Body of pancreas (tissue), 4 donors: ENCODE results near the gene DGCR6L.
"Not testable (repeated sequence)": the region's sequence is repeated elsewhere in the genome, so short reads cannot be mapped to it uniquely, and the experiment has no call there.

Experiments
- CTCF ChIP-seq, 7 experiments: fragments of 450-650 bp in 4 of 7; fragments of 200-600 bp in 3 of 7; sonication (generic) in 3 of 7; IDR thresholded peaks; one replicate each; pipeline ENCODE4 v1.5.1; 2016 to 2019; ENCODE audit warnings: antibody characterized with exemption in 7 of 7
- POLR2A ChIP-seq, 3 donors: fragments of 450-650 bp; IDR thresholded peaks; one replicate each; pipeline ENCODE4 v1.6.1; 2016; ENCODE audit warnings: antibody characterized with exemption in 3 of 3, mild to moderate bottlenecking in 2 of 3

GRCh38 chr22:20269201-20269600 lies 50.7 kb downstream of the DGCR6L start:
- TF ChIP-seq CTCF, POLR2A (IDR thresholded peaks at IDR 0.05): not testable (repeated sequence)
